ENCODE data around the gene SASH3.

The SASH3 gene

Small RNA genes lying within 50 kb of the gene (small RNA-seq; reads per million reads assigned to genes)
- gene RF00017, result 0 reads per million in 2 experiments
